A673 (cell line): ENCODE results near the gene GPN2. TPM values are rescaled to one million over a fixed set of nuclear protein-coding genes. Genes with fewer than 3 reads are reported as not detected.

Experiments
- BruUV-seq: library from RNA; stranded (reverse); fragments of 400-500 nt; replicated peaks from 2 replicates; lab custom pipeline; 2021; lab: Mats Ljungman, UMichigan
- CTCF ChIA-PET: fragments of 300-600 bp; sonication (Branson Sonifier 250); formaldehyde crosslinking; loops from one replicate; lab custom pipeline; 2022; ENCODE audit warnings: antibody characterized with exemption; lab: Charles Lee
- POLR2A ChIA-PET: fragments of 300-600 bp; sonication (Branson Sonifier 250); formaldehyde crosslinking; loops from one replicate; lab custom pipeline; 2022; ENCODE audit warnings: antibody characterized with exemption; ENCODE audit not compliant: low non-redundant PET; lab: Charles Lee
- DNase-seq: peaks from one replicate; pipeline ENCODE4 v3.0.0-alpha.2; 2015; ENCODE audit warnings: low spot score
- H3K27ac ChIP-seq: fragments of 200-600 bp; sonication (generic); 2 replicates; pipeline ENCODE4 v1.5.1; 2016; ENCODE audit warnings: mixed run types, low read depth, mild to moderate bottlenecking, mixed read lengths, antibody characterized with exemption, low read length; ENCODE audit not compliant: poor library complexity, severe bottlenecking
- H3K27me3 ChIP-seq: fragments of 200-600 bp; sonication (generic); replicated peaks from 2 replicates; pipeline ENCODE4 v1.6.1; 2017; ENCODE audit warnings: mixed run types, low read depth, mild to moderate bottlenecking, mixed read lengths, antibody characterized with exemption, low read length; ENCODE audit not compliant: insufficient read depth, poor library complexity
- H3K36me3 ChIP-seq: fragments of 200-600 bp; sonication (generic); 2 replicates; pipeline ENCODE4 v1.6.1; 2016; ENCODE audit warnings: mixed run types, mild to moderate bottlenecking, mixed read lengths, antibody characterized with exemption, low read length; ENCODE audit not compliant: insufficient read depth, poor library complexity, severe bottlenecking
- H3K4me1 ChIP-seq: fragments of 200-600 bp; sonication (generic); 2 replicates; pipeline ENCODE4 v1.6.1; 2017; ENCODE audit warnings: mixed run types, mild to moderate bottlenecking, mixed read lengths, antibody characterized with exemption, low read length; ENCODE audit not compliant: insufficient read depth, poor library complexity, severe bottlenecking
- H3K4me3 ChIP-seq: fragments of 200-600 bp; sonication (generic); 2 replicates; pipeline ENCODE4 v1.5.1; 2016; ENCODE audit warnings: low read depth, mixed run types, mild to moderate bottlenecking, mixed read lengths, low read length; ENCODE audit not compliant: poor library complexity, severe bottlenecking
- H3K9me3 ChIP-seq: fragments of 200-600 bp; sonication (generic); 2 replicates; pipeline ENCODE4 v1.6.1; 2016; ENCODE audit warnings: mixed run types, low read depth, mild to moderate bottlenecking, mixed read lengths, antibody characterized with exemption, low read length; ENCODE audit not compliant: poor library complexity, severe bottlenecking
- EZH2 ChIP-seq: fragments of 200-600 bp; sonication (generic); IDR thresholded peaks from 2 replicates; pipeline ENCODE4 v1.6.1; 2017; ENCODE audit warnings: borderline replicate concordance, low read depth, mild to moderate bottlenecking, mixed read lengths, antibody characterized with exemption, low read length; ENCODE audit not compliant: poor library complexity, severe bottlenecking
- intact Hi-C: fragments of 100-400 bp; cut with micrococcal nuclease; formaldehyde crosslinking; loops from one replicate; pipeline ENCODE4 v1.10.0; 2022; ENCODE audit not compliant: unreplicated experiment
- total RNA-seq: library from RNA; stranded (reverse); gene quantifications from 2 replicates; pipeline ENCODE4 v1.2.3, GENCODE V29; 2021
- TF ChIP-seq, protein P1 (sequence below): fragments of 300-800, 200-600 bp; sonication (generic); conservative IDR thresholded peaks from 2 replicates; pipeline ENCODE4 v1.5.1; 2017; ENCODE audit warnings: low read depth, mild to moderate bottlenecking, antibody characterized with exemption, low read length, moderate library complexity, mixed read lengths

The GPN2 gene
- total RNA-seq, 1 experiment from 2014 or later = 41.4 TPM

DNA sequence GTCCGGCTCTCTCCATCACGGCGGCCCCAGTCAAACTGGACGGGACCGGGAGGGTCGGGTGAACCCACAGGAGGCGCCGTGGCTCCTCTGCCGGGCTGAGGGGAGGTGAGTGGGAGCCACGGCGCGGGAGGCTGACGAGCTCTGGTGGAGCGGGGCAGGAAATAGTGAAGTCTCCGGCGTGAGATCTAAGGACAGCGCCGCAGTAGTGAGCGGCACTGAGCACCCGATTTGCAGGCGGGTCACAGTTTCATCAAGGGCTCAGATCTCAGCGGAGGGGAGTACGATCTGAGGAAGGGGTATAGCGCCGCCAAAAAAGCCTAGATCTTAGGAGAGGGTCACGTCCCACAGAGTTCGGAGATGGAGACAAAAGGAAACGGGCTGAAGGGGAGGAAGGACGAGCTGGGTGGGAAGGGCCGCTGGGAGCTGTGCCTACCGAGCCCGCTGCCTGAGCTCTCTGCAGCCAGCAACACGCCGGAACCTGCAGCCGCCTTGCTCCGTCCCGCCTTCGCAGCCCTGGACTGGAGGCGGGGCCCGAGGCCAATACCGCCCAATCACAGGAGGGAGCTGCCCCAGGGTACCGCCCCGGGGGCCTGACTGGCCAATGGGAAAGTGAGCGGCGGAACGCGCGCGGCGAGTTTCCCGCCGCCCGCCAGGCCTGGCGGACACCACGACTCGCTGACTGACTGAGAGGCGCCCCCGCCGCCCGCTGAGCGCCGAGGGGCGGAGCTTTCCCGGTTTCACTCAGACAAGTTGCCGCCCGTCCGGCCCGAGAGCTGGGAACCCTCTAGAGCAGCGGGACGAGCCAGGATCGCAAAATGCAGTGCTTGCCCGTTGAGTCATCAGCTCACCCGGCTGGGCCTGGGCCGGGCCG is 25.2 kb downstream of the GPN2 start:
- no TSS peak for BruUV-seq
- TF ChIP-seq, protein P1, sequence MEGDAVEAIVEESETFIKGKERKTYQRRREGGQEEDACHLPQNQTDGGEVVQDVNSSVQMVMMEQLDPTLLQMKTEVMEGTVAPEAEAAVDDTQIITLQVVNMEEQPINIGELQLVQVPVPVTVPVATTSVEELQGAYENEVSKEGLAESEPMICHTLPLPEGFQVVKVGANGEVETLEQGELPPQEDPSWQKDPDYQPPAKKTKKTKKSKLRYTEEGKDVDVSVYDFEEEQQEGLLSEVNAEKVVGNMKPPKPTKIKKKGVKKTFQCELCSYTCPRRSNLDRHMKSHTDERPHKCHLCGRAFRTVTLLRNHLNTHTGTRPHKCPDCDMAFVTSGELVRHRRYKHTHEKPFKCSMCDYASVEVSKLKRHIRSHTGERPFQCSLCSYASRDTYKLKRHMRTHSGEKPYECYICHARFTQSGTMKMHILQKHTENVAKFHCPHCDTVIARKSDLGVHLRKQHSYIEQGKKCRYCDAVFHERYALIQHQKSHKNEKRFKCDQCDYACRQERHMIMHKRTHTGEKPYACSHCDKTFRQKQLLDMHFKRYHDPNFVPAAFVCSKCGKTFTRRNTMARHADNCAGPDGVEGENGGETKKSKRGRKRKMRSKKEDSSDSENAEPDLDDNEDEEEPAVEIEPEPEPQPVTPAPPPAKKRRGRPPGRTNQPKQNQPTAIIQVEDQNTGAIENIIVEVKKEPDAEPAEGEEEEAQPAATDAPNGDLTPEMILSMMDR = 0 out of 2 replicates have a peak, but pooled peaks have one; percentile 22
- TF ChIP-seq EZH2 = no peak
- H3K4me3 ChIP-seq = peak overlapping the region; percentile 61
- peak overlapping the region; percentile 79 for H3K27ac ChIP-seq
- intact Hi-C loops = no loop called here
- H3K9me3 ChIP-seq = no peaks in the 10 kb centered on the region
- no peaks in the 10 kb centered on the region for H3K36me3 ChIP-seq
- POLR2A ChIA-PET = no interaction called here
- no peaks in the 10 kb centered on the region for H3K27me3 ChIP-seq
- peak; percentile 99 for DNase-seq
- CTCF ChIA-PET = interaction anchor here (0.6 to 1.5 kb wide), 8 partner anchors 13 to 263 kb away, joined by 3 to 7 read pairs (median 4); no protein-coding TSS in a partner anchor
- no peaks in the 10 kb centered on the region for H3K4me1 ChIP-seq

DNA sequence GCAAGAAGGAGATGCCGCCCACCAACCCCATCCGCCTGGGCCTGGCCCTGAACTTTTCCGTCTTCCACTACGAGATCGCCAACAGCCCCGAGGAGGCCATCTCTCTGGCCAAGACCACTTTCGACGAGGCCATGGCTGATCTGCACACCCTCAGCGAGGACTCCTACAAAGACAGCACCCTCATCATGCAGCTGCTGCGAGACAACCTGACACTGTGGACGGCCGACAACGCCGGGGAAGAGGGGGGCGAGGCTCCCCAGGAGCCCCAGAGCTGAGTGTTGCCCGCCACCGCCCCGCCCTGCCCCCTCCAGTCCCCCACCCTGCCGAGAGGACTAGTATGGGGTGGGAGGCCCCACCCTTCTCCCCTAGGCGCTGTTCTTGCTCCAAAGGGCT is 26.4 kb downstream of the GPN2 start:
- Histone ChIP-seq H3K36me3 (no peaks in the 10 kb centered on the region), H3K27ac (peak overlapping the region; percentile 75), H3K9me3 (no peaks in the 10 kb centered on the region), H3K4me1 (no peaks in the 10 kb centered on the region), H3K27me3 (no peaks in the 10 kb centered on the region), H3K4me3 (no peak overlapping the region)
- no peak for DNase-seq
- no TSS peak for BruUV-seq
- intact Hi-C loops = no loop called here
- CTCF ChIA-PET = no interaction called here
- no peak for TF ChIP-seq EZH2
- TF ChIP-seq, protein P1 = no peak
- POLR2A ChIA-PET = interaction anchor here (0.5 to 0.7 kb wide), 2 partner anchors 9 to 357 kb away, joined by 4 to 5 read pairs; no protein-coding TSS in a partner anchor

DNA sequence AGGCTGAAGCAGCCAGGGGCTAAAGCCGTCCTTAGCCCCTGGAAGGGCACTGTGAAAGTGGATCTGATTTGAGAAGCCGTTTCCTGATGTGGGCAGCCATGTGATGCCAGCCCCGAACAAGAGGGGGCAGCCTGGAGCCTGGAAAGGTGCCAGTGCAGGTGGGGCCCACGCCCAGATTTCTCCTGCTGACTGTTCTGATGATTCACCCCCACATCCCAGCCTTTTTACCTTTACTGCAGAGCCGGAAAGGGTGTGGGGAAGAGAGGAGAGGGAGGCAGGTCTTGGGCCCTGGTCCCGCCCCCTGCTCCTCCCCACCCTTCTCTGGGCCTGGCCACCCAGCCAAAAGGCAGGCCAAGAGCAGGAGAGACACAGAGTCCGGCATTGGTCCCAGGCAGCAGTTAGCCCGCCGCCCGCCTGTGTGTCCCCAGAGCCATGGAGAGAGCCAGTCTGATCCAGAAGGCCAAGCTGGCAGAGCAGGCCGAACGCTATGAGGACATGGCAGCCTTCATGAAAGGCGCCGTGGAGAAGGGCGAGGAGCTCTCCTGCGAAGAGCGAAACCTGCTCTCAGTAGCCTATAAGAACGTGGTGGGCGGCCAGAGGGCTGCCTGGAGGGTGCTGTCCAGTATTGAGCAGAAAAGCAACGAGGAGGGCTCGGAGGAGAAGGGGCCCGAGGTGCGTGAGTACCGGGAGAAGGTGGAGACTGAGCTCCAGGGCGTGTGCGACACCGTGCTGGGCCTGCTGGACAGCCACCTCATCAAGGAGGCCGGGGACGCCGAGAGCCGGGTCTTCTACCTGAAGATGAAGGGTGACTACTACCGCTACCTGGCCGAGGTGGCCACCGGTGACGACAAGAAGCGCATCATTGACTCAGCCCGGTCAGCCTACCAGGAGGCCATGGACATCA is 27.1 kb downstream of the GPN2 start, which contains the start of gene SFN:
Gene SFN, plus strand, starts transcription at position 369 of the 904 bp plus-strand sequence. Its CDS starts 64 bp downstream, at position 433.
- Histone ChIP-seq H3K27ac (peak within 1 kb of the TSS; percentile 75), H3K36me3 (no peaks in the 10 kb centered on the region), H3K27me3 (no peaks in the 10 kb centered on the region), H3K9me3 (no peaks in the 10 kb centered on the region), H3K4me1 (no peaks in the 10 kb centered on the region), H3K4me3 (peak within 1 kb of the TSS; percentile 61)
- intact Hi-C loops = no loop called here
- no TSS peak for BruUV-seq
- no peak for DNase-seq
- TF ChIP-seq, protein P1 = peak; percentile 52
- TF ChIP-seq EZH2 = no peak
- ChIA-PET CTCF (no interaction called here), POLR2A (interaction anchor here (0.5 kb wide), 1 partner anchor 356 kb away, joined by 4 read pairs; no protein-coding TSS in a partner anchor)
